NB4 (cell line): ENCODE data around the gene GPR68.
"Not testable (repeated sequence)": the region's sequence is repeated elsewhere in the genome, so short reads cannot be mapped to it uniquely, and the experiment has no call there.

Source experiments
- DNase-seq: peaks from one replicate; pipeline ENCODE4 v3.0.0; 2010; ENCODE audit warnings: low read depth
- H3K4me3 ChIP-seq: one replicate; pipeline ENCODE4 v1.5.1; 2011; ENCODE audit warnings: mild to moderate bottlenecking, low read depth, low read length, moderate library complexity
- CTCF ChIP-seq: IDR thresholded peaks from one replicate; pipeline ENCODE4 v1.5.1; 2012; ENCODE audit warnings: low read depth, low read length
- MAX ChIP-seq: IDR thresholded peaks from 2 replicates; pipeline ENCODE4 v1.6.1; 2011; ENCODE audit warnings: low read depth, low read length
- MYC ChIP-seq: IDR thresholded peaks from 2 replicates; pipeline ENCODE4 v1.6.1; 2011; ENCODE audit warnings: low read depth, low read length
- POLR2A ChIP-seq: IDR thresholded peaks from 2 replicates; pipeline ENCODE4 v1.6.1; 2011; ENCODE audit warnings: mild to moderate bottlenecking; ENCODE audit not compliant: insufficient read length; ENCODE audit errors: extremely low read depth

Gene GPR68

GRCh38 chr14:91214306-91214705 is 30.2 kb downstream of the GPR68 start:
- DNase-seq = no peak
- TF ChIP-seq MAX = no peak
- TF ChIP-seq CTCF = no peak
- TF ChIP-seq POLR2A = no peak
- TF ChIP-seq MYC = no peak
- no peak overlapping the region for H3K4me3 ChIP-seq

DNA sequence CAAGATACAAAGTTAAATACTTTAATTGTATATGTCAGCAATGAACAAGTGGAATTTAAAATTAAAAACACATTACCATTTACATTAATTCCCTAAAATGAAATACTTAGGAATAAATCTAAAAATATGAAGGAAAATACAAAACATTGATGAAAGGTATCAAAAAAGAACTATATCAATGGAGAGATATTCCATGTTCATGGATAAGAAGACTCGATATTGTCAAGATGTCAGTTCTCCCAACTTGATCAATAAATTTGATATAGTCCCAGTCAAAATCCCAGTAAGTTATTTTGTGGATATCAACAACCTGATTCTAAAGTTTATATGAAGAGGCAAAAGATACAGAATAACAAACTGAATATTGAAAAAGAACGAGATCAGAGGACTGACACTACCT is 33.5 kb downstream of the GPR68 start:
- no peak for DNase-seq
- H3K4me3 ChIP-seq = no peak overlapping the region
- TF ChIP-seq MYC = no peak
- TF ChIP-seq MAX = no peak
- no peak for TF ChIP-seq POLR2A
- no peak for TF ChIP-seq CTCF

GRCh38 chr14:91207008-91207407 is 37.5 kb downstream of the GPR68 start:
- DNase-seq = no peak
- no peak overlapping the region for H3K4me3 ChIP-seq
- TF ChIP-seq MYC (no peak), CTCF (no peak), POLR2A (no peak), MAX (no peak)

DNA sequence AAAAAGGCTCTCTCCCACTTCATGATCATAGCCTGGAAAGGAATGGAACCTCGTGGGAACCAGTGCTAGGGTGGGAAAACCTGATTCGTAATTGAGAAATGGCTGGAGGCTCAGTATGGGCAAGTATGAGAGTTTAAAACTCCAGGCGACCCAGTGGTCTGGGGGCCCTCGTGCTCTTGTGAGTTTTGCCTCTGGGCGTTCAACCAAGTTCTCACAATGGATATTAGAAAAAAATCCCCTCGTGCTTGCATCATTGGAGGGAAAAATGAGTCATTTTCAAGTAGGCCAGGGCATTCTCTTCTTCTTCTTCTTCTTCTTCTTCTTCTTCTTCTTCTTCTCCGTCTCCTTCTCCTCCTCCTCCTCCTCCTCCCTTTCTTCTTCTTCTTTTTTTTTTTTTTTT is 39.0 kb downstream of the GPR68 start:
- TF ChIP-seq MAX (no peak), CTCF (no peak), MYC (no peak), POLR2A (no peak)
- no peak overlapping the region for H3K4me3 ChIP-seq
- DNase-seq = no peak

GRCh38 chr14:91204657-91205056 is 39.8 kb downstream of the GPR68 start:
- no peak for DNase-seq
- H3K4me3 ChIP-seq = no peak overlapping the region
- TF ChIP-seq CTCF = no peak
- TF ChIP-seq MYC = no peak
- TF ChIP-seq MAX = no peak
- no peak for TF ChIP-seq POLR2A

- no peak for TF ChIP-seq MAX
- TF ChIP-seq MYC = no peak
- no peak for TF ChIP-seq POLR2A
- no peak overlapping the region for H3K4me3 ChIP-seq
- DNase-seq = no peak
Observed at GRCh38 chr14:91202234-91202974, 42.1 kb downstream of the GPR68 start.

DNA sequence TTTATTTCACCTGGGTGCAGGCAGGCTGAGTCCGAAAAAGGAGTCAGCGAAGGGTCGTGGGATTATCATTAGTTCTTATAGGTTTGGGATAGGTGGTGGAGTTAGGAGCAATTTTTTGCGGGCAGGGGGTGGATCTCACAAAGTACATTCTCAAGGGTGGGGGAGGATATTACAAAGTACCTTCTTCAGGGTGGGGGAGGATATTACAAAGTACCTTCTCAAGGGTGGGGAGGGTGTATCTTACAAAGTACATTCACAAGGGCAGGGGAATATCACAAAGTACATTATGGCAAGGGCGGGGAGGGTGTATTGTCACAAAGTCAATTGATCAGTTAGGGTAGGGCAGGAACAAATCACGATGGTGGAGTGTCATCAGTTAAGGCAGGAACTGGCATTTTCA is 43.7 kb downstream of the GPR68 start:
- DNase-seq, H3K4me3 ChIP-seq: not testable (repeated sequence)
